Parathyroid adenoma (tissue), 2 donors: Measurements from ENCODE around the gene TUBG1.

Source experiments
- H2AFZ ChIP-seq: fragments of 300-600 bp; sonication (generic); one replicate; pipeline ENCODE4 v1.7.0; 2017; ENCODE audit warnings: antibody characterized with exemption, mild to moderate bottlenecking
- H3K27ac ChIP-seq: fragments of 300-600 bp; sonication (generic); one replicate; pipeline ENCODE4 v1.7.0; 2017
- H3K27me3 ChIP-seq: fragments of 300-600 bp; sonication (generic); one replicate; pipeline ENCODE4 v1.7.0; 2017; ENCODE audit warnings: low read length; ENCODE audit not compliant: control insufficient read depth, insufficient read depth
- H3K36me3 ChIP-seq: fragments of 300-600 bp; sonication (generic); one replicate; pipeline ENCODE4 v1.7.0; 2017; ENCODE audit warnings: low read length; ENCODE audit not compliant: control insufficient read depth, insufficient read depth
- H3K4me1 ChIP-seq: fragments of 300-600 bp; sonication (generic); one replicate; pipeline ENCODE4 v1.7.0; 2017; ENCODE audit warnings: control low read depth
- H3K4me2 ChIP-seq: fragments of 300-600 bp; sonication (generic); one replicate; pipeline ENCODE4 v1.7.0; 2017; ENCODE audit warnings: low read length
- H3K4me3 ChIP-seq: fragments of 300-600 bp; sonication (generic); one replicate; pipeline ENCODE4 v1.7.0; 2017; ENCODE audit warnings: low read depth, low read length
- H3K79me2 ChIP-seq: fragments of 300-600 bp; sonication (generic); one replicate; pipeline ENCODE4 v1.7.0; 2017; ENCODE audit warnings: control low read depth
- H3K9ac ChIP-seq: fragments of 300-600 bp; sonication (generic); one replicate; pipeline ENCODE4 v1.7.0; 2017; ENCODE audit warnings: mild to moderate bottlenecking
- H3K9me3 ChIP-seq: fragments of 300-600 bp; sonication (generic); one replicate; pipeline ENCODE4 v1.7.0; 2017; ENCODE audit warnings: low read length; ENCODE audit not compliant: control insufficient read depth
- CTCF ChIP-seq: fragments of 300-600 bp; sonication (generic); IDR thresholded peaks from one replicate; pipeline ENCODE4 v1.7.0; 2017; ENCODE audit warnings: antibody characterized with exemption, mild to moderate bottlenecking
- donor health status: primary hyperparathyroidism.

The TUBG1 gene

GRCh38 chr17:42577532-42578281 lies 31.8 kb upstream of the TUBG1 start, which contains the start of gene PSMC3IP:
TSS of gene PSMC3IP (minus strand) at chr17:42577729. CDS start at chr17:42577686, 43 bp downstream.
- H3K4me1 ChIP-seq: peaks cover 9% of the 10 kb centered on the region
- TF ChIP-seq CTCF: peak; percentile 48
- peak within 1 kb of the TSS; percentile 71 for H3K4me2 ChIP-seq
- H3K36me3 ChIP-seq: no peaks in the 10 kb centered on the region
- H3K9ac ChIP-seq: peak within 1 kb of the TSS; percentile 4
- H3K9me3 ChIP-seq: no peaks in the 10 kb centered on the region
- H2AFZ ChIP-seq: peak within 1 kb of the TSS; percentile 78
- H3K4me3 ChIP-seq: peak within 1 kb of the TSS; percentile 99
- peak within 1 kb of the TSS; percentile 83 for H3K27ac ChIP-seq
- peaks cover 4% of the 10 kb centered on the region for H3K79me2 ChIP-seq
- no peaks in the 10 kb centered on the region for H3K27me3 ChIP-seq

- Histone ChIP-seq H3K79me2 (peaks cover 4% of the 10 kb centered on the region), H3K4me1 (peaks cover 9% of the 10 kb centered on the region), H2AFZ (peak overlapping the region; percentile 78), H3K36me3 (no peaks in the 10 kb centered on the region), H3K4me3 (peak overlapping the region; percentile 99), H3K9ac (peak overlapping the region; percentile 4), H3K27ac (peak overlapping the region; percentile 83), H3K9me3 (no peaks in the 10 kb centered on the region), H3K27me3 (no peaks in the 10 kb centered on the region), H3K4me2 (peak overlapping the region; percentile 71)
- TF ChIP-seq CTCF: peak; percentile 82
These were observed 31.1 kb upstream of the TUBG1 start for GRCh38 chr17:42578282-42578869.

- TF ChIP-seq CTCF: no peak
- Histone ChIP-seq H3K9ac (no peak overlapping the region), H2AFZ (no peak overlapping the region), H3K79me2 (peaks cover 4% of the 10 kb centered on the region), H3K27ac (no peak overlapping the region), H3K27me3 (no peaks in the 10 kb centered on the region), H3K36me3 (no peaks in the 10 kb centered on the region), H3K4me2 (no peak overlapping the region), H3K4me1 (peaks cover 9% of the 10 kb centered on the region), H3K4me3 (no peak overlapping the region), H3K9me3 (no peaks in the 10 kb centered on the region)
These were observed 29.5 kb upstream of the TUBG1 start for GRCh38 chr17:42579794-42580551.

GRCh38 chr17:42581744-42582270 lies 27.7 kb upstream of the TUBG1 start:
- no peaks in the 10 kb centered on the region for H3K9me3 ChIP-seq
- no peak overlapping the region for H2AFZ ChIP-seq
- H3K4me2 ChIP-seq: no peak overlapping the region
- H3K4me3 ChIP-seq: no peak overlapping the region
- H3K36me3 ChIP-seq: no peaks in the 10 kb centered on the region
- H3K9ac ChIP-seq: no peak overlapping the region
- no peak for TF ChIP-seq CTCF
- no peaks in the 10 kb centered on the region for H3K27me3 ChIP-seq
- no peak overlapping the region for H3K27ac ChIP-seq
- H3K79me2 ChIP-seq: peaks cover 4% of the 10 kb centered on the region
- H3K4me1 ChIP-seq: peaks cover 8% of the 10 kb centered on the region
